T follicular helper cell (primary cell): ENCODE measurements around the gene ENTHD1.

Experiments used
- DNase-seq: peaks from one replicate; pipeline ENCODE4 v3.0.0-alpha.2; 2020; ENCODE audit warnings: low read depth

Gene ENTHD1

DNA sequence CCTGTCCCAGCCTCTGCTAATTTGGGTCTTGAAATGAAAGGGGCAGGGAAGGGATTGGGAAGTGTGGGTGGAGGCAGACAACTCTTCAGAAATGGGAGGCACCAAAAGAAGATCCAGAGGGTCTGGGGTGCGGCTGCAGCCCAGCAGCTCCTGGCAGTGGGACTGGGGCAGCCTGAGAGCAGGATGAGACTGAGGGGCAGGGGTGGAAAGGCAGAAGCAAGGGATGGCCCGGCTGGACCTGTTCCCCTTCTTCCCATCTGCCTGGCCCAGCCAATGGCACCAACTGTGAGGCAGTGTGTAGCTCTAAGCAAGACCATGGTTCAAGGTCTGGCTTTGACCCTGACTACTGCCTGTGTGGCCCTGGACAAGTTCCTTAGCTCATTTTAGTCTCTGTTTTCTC, 160.4 kb downstream of the ENTHD1 start:
- no peak for DNase-seq

DNA sequence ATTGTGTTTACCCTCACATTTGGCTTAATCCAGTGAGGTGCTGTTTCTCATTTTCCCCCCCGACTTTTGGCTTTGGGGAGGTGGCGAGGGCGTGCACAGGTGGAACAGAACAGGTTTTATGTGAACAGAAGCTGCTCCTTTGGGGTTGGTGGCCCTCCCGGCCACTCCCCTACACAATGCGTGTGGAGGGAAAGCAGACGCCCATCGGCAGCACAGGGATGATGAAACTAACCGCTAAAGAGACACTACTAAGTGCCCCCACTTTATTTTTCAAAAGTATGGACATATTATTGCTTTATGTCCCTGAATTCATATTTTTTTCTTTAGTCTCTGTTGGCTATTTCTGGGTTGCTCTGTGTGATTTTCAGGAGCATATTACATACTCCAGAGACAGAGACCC, 160.9 kb downstream of the ENTHD1 start:
- DNase-seq: no peak

DNA sequence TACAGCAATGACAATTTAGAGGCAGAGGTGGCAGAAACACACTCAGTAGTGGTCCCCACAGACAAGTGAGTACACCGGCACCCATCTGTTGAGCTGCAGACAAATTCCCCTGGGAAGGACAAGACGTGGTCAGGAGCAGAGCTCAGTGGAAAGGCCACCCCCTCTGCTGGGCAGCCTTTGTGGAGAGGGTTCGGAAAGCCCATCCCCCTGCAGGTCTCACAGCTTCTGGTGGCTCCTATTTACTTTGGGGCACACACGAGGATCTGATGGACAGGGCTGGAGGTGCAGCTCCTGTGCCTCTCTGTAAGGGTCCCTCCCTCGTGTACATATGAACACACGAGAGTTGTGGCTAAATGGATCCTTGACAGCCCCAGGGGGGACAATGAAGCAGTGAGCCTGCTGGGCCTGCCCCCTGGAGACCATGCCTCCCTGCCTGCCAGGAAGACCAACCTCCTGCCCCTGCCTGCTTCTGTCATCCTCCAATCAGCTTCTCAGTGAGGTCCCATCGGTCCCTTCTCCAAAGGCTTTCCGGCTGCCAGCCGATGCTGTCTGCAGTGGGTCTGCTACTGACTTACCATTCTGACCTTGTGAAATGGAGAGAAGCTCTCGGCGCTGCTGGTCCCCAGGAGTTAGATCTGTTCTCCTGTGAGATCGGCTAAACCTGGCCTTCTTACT, 161.5 kb downstream of the ENTHD1 start:
- DNase-seq: no peak

DNA sequence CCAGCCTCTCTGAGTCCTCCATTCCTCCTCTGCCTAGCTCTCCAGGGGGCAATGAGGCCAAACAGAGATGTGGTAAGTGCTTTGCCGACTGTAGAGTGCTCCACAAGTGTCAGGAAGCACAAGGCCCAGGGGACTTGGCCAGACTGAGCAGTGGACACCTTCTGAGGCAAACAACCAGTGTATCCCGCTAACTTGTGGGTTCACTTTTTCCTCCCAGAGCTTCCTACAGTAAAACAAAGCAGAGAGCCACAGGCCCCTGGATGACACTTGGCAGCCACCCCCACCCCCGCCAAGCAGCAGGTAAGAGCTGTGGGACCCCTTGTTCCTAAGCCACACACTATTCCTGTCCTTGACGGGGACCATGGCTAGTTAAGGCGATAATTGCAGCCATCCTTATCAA, 162.1 kb downstream of the ENTHD1 start:
- no peak for DNase-seq

DNA sequence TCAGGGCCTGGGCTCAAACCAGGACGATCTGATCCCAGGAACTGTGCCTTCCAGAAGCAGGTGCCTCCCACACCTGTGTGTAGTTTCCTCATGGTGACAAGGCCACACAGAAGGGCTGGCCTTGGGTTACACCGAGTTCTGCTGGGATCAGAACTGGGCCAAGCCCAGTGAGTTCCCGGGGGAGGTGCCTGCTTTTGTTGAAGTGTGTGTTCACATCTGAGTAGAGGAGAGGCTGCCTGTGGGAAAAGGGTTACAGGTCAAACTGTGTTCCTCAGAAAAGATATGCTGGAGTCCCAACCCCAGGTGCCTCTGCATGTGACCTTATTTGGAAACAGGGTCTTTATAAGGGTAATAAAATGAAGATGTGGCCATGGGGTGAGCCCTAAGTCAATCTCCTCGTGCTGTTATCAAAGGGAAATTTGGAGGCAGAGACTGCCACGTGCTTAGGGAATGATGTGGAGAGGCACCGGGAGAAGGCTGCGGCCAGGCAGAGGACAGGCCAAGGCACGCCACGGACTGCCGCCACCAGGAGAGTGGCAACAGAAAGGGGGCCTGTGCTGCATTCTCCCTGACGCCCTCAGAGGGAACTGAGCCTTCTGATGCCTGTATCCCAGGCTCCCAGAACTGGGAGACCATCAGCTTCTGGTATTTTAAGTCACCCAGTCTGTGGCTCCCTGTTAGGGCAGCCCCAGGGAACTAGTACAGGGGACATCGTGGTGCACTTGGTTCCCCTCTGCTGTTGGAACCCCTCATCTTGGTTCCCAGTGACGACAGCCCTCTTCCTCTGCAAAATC, 164.2 kb downstream of the ENTHD1 start:
- no peak for DNase-seq

DNA sequence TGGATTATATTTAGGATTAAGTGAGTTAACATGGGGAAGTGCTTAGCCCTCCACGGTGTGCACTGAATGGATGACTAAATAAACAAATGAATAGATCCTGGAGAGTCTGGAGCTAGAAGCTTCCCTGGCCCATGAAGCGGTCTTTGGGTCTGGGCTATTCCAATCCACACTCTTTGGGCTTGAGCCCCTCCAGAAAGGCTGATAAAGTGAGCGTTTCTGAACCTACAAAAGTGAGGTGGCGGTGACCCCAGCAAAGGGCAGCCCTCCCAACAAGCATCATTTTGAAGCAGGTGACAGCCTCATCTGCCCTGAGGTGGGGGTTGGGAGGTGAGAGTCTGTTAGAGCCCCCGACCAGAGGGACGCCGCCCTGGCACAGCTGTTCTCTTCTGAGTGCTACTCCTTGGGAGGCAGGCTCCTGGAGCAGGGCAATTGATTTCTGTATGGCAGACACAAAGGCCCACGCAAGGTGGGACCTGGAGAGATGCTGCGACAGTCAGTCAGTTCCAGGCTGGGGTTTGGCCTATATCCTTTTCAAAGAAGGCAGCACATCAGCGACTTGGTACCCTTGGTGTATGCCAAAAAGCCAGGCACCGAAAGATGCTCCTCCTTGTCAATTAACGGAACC, 165.2 kb downstream of the ENTHD1 start:
- no peak for DNase-seq

DNA sequence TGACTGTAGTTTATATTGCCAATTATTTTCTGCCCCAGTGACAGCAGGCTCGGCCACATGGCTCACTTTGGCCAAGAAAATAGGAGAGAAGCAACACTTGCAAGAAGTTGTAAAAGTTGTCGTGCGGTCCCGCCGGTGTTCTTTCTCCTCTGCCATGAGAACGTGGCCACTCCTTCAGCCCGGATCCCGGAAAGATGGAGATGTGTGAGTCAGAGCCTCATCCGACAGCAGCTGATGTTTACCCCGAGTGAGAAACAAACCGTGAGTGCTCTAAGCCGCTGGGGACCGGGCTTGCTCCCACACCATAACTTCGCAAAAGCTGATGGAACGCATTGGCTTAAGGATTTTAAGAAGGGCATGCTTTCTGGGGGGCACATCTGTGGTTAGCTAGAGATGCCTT, 166.0 kb downstream of the ENTHD1 start:
- DNase-seq: no peak

DNA sequence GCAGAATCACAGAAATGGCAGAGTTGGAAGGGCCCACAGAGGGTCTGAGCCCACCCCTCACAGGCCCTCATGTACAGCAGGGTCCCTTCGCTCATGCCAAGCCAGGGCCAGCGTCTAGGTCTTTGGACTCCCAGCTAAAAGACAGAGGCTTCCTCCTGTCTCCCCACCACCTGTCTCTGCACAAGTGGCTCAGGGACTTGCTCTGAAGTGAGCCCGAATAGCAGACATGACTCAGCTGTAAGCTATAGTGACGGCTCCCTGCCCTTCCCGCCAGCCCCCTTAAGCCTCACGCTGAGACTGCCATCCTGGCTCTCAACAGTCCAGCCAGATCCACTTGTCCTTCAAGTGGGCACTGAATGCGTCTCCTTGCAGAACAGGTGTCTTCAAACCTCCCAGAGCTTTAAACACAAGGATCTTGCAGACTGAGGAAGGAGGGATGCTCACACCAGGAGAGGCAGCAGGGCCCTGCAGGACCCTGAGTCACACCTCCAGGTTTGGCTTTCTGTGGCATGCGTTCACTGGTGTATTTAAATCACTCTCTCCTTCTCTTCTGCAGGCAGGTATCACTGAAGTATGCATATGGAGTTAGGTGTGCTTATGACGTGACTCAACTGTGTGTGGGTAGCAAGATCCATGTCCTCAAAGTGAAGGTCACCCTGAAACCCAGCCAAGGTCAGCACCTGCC, 168.1 kb downstream of the ENTHD1 start:
- DNase-seq: no peak

DNA sequence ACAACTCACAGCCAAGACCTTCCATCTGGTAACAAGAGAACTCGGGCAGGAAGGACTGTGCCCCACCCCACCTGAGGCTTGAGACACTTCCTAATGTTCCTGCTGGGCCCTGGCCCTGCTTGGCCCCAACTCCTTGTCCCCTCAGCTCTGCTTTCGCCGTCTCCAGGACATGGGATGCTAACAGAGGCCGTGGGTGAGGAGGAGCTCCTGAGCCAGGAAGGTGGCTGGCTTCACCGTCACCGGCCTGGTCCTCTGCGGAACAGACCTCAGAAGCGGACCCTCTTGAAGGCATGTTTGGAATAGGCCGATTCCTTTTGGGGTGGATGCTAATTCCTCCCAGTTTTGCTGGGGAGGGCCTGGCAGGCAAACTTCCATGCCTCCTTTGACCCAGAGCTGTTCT, 168.7 kb downstream of the ENTHD1 start:
- no peak for DNase-seq

DNA sequence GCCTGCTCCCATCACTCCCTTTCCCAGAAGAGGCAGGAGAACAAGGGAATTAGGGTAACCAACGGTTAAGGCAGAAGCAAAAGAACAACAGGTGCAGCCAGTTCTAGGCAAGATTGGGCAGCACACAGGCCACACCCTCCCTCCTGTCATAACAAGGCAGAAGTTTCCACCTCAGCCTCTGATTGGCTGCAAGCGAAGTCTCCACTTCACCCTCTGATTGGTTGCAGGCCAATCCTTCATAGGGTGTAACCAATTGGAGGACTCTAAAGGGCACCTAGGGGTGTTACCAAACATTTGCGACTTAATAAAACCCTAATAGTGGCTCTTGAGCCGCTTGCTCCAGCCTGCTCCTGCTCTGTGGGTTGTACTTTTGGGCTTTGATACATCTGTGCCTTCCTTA, 169.2 kb downstream of the ENTHD1 start:
- no peak for DNase-seq

DNA sequence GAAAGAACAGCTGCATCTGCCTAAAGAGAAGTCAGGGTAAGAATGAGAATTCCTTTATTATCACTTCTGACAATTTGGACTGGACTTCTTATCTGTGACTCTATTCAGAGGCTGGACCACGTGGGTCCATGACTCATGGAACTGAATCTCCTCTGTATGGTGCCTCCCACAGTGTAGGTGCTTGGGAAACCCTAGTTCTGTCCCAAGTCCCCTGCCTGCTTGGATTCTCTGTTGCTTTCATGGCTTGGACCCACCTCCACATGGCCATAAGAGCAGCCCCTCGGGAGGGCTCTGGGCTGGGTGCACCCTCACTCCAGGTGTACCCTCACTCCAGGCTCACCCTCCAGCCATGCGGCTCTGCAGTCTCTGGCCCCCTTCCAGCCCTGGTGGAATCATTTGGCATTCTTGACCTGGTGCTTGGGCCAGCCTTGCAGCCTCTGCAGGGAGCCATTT, 169.6 kb downstream of the ENTHD1 start:
- DNase-seq: no peak

DNA sequence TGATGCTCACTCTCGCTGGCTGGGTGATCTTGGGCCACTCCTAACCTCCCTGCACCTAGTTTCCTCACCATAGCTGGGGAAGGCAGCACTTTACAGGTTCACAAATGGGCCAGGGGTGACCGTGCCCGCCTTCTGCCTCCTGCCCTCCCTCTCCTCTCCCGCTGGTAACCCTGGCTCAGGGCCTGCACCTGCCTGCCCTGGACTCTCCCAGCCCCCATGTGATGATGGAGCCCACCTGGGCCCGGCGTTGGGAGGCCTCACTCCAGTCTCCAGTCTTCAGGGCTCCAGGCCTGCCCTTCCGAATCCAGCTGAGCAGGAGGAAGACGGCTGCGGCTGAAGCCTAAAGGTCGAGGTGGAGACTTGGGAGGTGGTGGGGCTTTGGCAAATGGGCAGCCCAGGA, 170.1 kb downstream of the ENTHD1 start:
- no peak for DNase-seq

DNA sequence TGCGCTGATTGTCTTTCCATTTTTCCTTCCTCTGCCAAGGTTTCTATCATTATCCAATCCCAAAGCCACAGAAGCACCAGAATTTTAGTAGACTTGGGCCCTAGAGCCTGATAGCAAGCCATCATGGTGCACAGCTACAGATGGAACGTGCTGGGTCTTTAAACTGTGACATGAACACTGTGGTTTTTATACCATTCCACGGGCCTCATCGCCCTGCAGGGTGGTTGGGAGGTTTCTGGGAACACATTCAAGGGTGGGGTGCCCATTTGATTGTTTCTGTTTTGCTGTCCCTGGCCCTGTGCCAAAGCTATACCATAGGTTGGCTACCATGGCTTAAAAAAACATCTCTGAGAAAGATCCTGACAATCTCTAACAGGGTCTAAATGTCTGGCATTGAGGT, 171.1 kb downstream of the ENTHD1 start:
- DNase-seq: no peak

DNA sequence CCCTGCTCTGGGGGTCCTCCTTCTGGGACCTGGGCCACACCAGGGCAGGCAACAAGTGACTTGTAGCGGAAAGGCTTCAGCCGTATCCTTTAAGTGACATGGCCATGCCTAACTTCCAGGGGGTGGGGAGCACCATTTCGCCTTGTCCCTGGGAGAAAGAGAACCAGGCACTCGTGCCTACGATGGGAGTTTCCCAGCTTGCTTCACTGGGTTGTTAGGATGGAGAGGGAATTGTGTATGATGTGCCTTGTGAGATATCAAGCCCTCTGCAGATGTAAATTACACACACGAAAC, 171.6 kb downstream of the ENTHD1 start:
- DNase-seq: no peak

DNA sequence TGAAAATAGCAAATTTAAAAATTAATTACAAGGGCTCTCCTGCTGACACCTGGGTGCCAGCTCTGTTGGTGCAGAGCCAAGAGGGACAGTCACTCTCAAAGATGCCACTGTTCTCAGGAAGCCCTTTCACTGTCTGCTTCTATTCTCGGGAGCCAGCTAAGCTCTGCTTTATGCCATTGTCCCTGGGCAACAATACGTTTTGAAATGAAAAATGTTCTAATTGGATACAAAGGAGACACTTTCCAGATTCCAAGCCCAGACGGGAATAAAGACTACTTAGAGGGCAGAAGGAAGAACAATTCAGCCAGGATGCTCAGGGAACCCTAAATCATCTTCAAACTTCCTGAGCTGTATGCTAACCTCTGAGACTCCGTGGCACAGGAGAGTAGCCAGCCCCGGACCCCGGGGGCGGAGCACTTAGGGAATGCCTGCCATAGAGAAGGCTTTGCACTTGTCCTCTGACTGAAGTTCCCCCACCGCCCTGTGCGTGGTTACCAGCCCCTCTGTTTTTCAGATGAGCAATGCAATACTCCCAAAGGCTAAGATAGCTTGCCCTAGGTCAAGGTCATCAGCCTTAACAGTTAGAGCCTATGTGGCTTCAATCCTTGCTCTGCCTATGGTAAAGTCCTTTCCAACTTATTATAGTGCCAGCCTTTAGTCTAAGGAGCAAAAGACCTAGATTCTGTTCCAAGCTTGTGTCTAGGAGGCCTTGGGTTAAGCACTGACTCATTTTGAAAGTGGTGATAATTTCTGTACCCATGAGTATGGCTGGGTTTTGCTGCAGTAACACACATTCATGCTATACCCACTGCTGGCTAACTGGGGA, 172.1 kb downstream of the ENTHD1 start:
- DNase-seq: no peak

DNA sequence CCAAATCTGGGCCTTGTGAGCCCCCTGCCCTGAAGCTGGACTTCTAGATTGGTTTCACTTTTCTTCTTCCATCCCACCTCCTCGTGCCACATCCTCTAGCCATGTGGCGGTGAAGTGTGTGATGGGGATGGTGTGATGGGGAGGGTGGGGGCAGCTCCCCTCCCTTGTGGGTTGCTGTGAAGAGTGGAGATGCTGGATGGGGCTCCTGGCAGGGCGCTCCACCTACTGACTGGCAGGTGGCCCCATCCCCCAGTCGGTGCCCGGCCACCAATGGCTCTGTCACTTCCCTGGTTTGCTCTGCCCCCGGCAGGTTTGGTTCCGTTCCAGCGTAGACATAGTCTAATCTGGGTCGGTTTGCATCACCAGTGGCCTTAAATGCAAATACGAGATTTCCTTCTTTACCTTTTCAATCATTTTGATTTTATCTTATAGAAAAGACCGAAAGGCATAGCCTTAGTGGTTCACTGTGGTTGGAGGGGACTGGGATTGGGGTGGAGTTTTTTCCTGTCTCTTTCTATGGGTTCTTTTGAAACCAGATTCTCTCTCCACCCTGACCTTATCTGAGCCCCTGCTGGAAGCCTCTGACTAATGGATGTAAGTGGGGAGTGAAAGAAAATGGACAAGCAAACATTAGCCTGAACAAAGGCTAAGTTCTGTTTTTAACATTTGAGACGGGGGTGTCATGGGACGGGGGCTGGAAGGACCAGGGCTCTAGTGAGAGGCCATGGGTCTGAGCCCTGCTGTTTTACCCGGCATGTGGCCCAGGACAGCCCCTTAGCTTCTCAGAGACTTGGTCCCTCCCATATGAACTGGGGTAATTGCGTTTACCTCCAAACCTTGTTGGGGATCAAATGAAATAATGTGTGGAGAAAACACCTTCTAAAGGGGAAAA, 173.8 kb downstream of the ENTHD1 start:
- no peak for DNase-seq

DNA sequence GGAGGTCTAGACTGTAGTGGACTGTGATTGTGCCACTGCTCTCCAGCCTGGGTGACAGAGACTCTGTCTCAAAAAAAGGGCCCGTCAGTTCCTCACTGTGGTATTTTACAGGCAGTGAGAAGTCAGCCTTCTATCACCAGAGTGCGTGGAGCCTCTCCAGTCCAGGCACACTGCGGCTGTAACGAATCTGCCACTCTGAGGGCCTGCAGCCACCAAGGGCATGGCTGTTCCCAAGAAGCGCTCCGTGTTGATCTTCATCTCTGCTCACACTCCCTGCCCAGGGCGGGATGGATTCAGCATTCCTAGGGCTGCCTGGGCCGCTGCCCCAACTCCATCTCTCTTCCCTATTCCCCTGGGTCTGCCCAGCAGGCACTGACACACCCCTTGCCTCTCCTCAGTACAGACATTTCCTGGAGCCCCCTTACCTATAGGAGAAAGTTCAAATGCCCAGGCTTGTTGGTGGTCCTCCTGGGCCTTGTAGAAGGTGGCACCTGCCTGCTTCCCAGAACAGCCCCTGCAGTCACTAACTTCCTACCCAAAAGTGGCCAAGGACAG, 174.6 kb downstream of the ENTHD1 start:
- no peak for DNase-seq

DNA sequence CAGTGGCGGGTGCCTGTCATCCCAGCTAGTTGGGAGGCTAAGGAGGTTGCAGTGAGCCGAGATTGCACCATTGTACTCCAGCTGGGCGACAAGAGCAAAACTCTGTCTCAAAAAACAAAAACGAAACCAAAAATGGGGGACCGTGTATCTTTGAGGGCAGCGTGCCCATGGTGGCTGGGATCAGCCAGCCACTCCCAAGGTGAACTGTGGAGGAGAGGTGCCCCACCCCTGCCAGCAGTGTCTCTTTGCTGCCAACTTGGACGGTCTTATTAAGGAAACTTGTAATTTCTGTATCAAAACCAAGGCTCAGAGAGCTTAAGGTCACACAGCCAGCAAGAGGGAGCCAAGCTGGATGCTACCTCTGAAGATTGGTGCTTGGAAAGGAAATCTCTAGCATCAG, 175.4 kb downstream of the ENTHD1 start:
- no peak for DNase-seq

DNA sequence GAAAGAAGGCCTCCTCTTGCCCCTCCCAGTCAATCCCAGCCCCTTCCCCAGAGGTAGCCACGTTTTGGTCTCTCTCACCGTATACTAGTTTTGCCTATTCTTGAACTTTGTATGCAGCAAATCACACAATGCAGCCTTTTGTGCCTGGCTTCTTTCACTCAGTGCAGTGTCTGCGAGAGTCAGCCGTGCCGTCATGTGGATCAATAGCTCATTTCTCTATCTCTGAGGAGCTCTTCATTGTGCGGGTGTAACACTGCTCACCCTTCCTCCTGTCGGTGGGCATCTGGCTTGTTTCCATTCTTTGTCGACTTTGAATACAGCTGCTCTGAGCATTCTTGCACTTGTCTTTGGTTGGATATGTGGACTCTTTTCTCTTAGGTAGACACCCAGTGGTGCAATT, 176.5 kb downstream of the ENTHD1 start:
- DNase-seq: no peak

DNA sequence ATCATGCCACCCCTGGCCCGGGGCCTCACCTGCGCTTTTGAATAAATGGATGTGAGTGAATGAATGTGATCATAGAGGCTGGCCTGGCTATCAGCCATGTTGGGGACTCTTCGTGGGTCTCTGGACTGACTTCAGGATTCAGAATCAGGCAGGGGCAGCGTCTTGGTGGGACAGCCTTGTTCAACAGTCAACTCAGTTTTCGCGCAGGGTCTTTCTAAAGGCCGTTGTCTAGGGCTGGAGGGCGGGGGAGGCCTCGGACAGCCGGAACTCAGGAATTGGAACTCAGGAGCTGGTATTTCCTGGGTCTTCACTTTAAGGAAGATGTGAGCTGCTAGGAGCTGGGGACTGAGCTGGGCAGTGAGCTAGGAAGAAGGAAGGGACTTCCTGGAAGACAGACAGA, 177.0 kb downstream of the ENTHD1 start:
- no peak for DNase-seq
